ENCODE results near the gene GLI2.

GRCh38 chr2:120748741-120749140, 13.1 kb downstream of the GLI2 start:
- TF ChIP-seq YY1 (IDR thresholded peaks at IDR 0.05; ENCODE audit: insufficient read depth, insufficient read length) (no peak), ZNF274 (IDR thresholded peaks at IDR 0.05; ENCODE audit: low read depth, low read length) (no peak), SUZ12 (IDR thresholded peaks at IDR 0.05; ENCODE audit: extremely low read depth, insufficient read depth, insufficient read length) (no peak)
